HepG2 (cell line): ENCODE results near the gene USP5. TPM values are rescaled to one million over a fixed set of nuclear protein-coding genes. Genes with fewer than 3 reads are reported as not detected.

Experiments
- ATAC-seq: fragments of 200-7000 bp; cut with Tn5 transposase; 3 replicates; pipeline ENCODE4 v1.9.1; 2020; ENCODE audit warnings: mild to moderate bottlenecking, moderate library complexity
- BruUV-seq: library from RNA; stranded (reverse); fragments of 400-500 nt; replicated peaks from 2 replicates; lab custom pipeline; 2021; lab: Mats Ljungman, UMichigan
- CTCF ChIA-PET: fragments of 300-600 bp; formaldehyde crosslinking; extraction: SDS; loops from one replicate; lab custom pipeline; 2021; ENCODE audit warnings: low total read pairs, inconsistent platforms, low intra/inter-chr PET ratio; lab: Yijun Ruan, JAX
- POLR2A ChIA-PET: fragments of 350-600 bp; sonication (Branson Sonifier 250); formaldehyde crosslinking; loops from one replicate; lab custom pipeline; 2020; ENCODE audit warnings: antibody characterized with exemption, inconsistent platforms; lab: Yijun Ruan, JAX
- DNase-seq: peaks from one replicate; pipeline ENCODE4 v3.0.0-alpha.2; 2015; ENCODE audit warnings: low spot score
- FAIRE-seq: peaks from 3 replicates; lab custom pipeline; 2011; peaks lifted over from hg19 to GRCh38; lab: Jason Lieb, UNC
- H2AFZ ChIP-seq: one replicate; pipeline ENCODE4 v1.6.1; 2011; ENCODE audit warnings: low read length, inconsistent platforms
- H3K27ac ChIP-seq: fragments of 300-600 bp; 3 replicates; pipeline ENCODE4 v1.8.0; 2011; ENCODE audit warnings: mixed run types, mild to moderate bottlenecking, mixed read lengths, low read length, inconsistent platforms; ENCODE audit not compliant: insufficient read depth; ENCODE audit errors: extremely low read length
- H3K27me3 ChIP-seq, 2 experiments: fragments of 200-600 bp in 1 of 2; 2 replicates in 1 of 2; 3 replicates in 1 of 2; pipeline versions ENCODE4 v1.6.0 to v1.8.0; 2011; ENCODE audit warnings: low read length in 2 of 2, mild to moderate bottlenecking in 2 of 2, moderate library complexity in 2 of 2, inconsistent platforms in 1 of 2; ENCODE audit not compliant: insufficient read depth in 2 of 2, control insufficient read depth in 1 of 2
- H3K36me3 ChIP-seq, 2 experiments: fragments of 200-600 bp in 1 of 2; replicated peaks in 1 of 2; 2 replicates in 1 of 2; 3 replicates in 1 of 2; pipeline versions ENCODE4 v1.5.1 to v1.8.0; 2011; ENCODE audit warnings: low read length in 2 of 2, inconsistent platforms in 1 of 2; ENCODE audit not compliant: insufficient read depth in 2 of 2, control insufficient read depth in 1 of 2
- H3K4me1 ChIP-seq: 2 replicates; pipeline ENCODE4 v1.5.1; 2012; ENCODE audit warnings: low read length, inconsistent platforms; ENCODE audit not compliant: insufficient read depth
- H3K4me2 ChIP-seq: 2 replicates; pipeline ENCODE4 v1.6.0; 2011; ENCODE audit warnings: low read depth, low read length, inconsistent platforms
- H3K4me3 ChIP-seq, 3 experiments: fragments of 200-600 bp in 1 of 3; sonication (generic), shearing (Covaris generic) in 1 of 3; replicated peaks in 1 of 3; 2 replicates each; pipeline ENCODE4 v1.5.1; 2011 to 2016; ENCODE audit warnings: low read length in 3 of 3, inconsistent platforms in 2 of 3, low read depth in 2 of 3, mild to moderate bottlenecking in 2 of 3, control low read depth in 1 of 3, mixed read lengths in 1 of 3; ENCODE audit not compliant: insufficient read depth in 1 of 3
- H3K79me2 ChIP-seq: one replicate; pipeline ENCODE4 v1.6.1; 2011; ENCODE audit warnings: low read length, inconsistent platforms; ENCODE audit not compliant: insufficient read depth
- H3K9ac ChIP-seq: 2 replicates; pipeline ENCODE4 v1.6.0; 2011; ENCODE audit warnings: mild to moderate bottlenecking, low read depth, low read length, inconsistent platforms; ENCODE audit not compliant: insufficient read depth
- H3K9me3 ChIP-seq: 2 replicates; pipeline ENCODE4 v1.5.1; 2012; ENCODE audit warnings: mild to moderate bottlenecking, low read length
- H4K20me1 ChIP-seq: 2 replicates; pipeline ENCODE4 v1.6.0; 2011; ENCODE audit warnings: inconsistent platforms, mild to moderate bottlenecking, low read length, moderate library complexity; ENCODE audit not compliant: insufficient read depth
- CENPX ChIP-seq: sonication (generic); formaldehyde crosslinking; IDR thresholded peaks from 2 replicates; pipeline ENCODE4 v1.9.0; 2021; ENCODE audit warnings: mild to moderate bottlenecking, missing genetic modification reagents, moderate library complexity
- ERF ChIP-seq: IDR thresholded peaks from 2 replicates; pipeline ENCODE4 v1.6.1; 2018; ENCODE audit warnings: missing biosample characterization, missing genetic modification reagents
- IRF9 ChIP-seq: sonication (generic); formaldehyde crosslinking; IDR thresholded peaks from 2 replicates; pipeline ENCODE4 v1.8.0; 2022; ENCODE audit warnings: missing genetic modification reagents, mild to moderate bottlenecking, borderline replicate concordance
- LCORL ChIP-seq, 2 experiments: fragments of 450-650 bp in 1 of 2; sonication (generic) in 1 of 2; formaldehyde crosslinking in 1 of 2; IDR thresholded peaks; 2 replicates each; pipeline versions ENCODE4 v1.5.0 to v1.6.1; 2017 to 2020; ENCODE audit warnings: antibody characterized with exemption in 1 of 2, missing genetic modification reagents in 1 of 2
- MXD4 ChIP-seq: IDR thresholded peaks from 2 replicates; pipeline ENCODE4 v1.6.1; 2016; ENCODE audit warnings: mild to moderate bottlenecking, missing biosample characterization, missing genetic modification reagents
- NCOA1 ChIP-seq: sonication (generic); formaldehyde crosslinking; IDR thresholded peaks from 2 replicates; pipeline ENCODE4 v1.9.0; 2021; ENCODE audit warnings: missing genetic modification reagents
- NCOR1 ChIP-seq: fragments of 200-600 bp; sonication (generic); IDR thresholded peaks from 2 replicates; pipeline ENCODE4 v1.7.0; 2017; ENCODE audit warnings: antibody characterized with exemption, low read length, borderline replicate concordance
- POLR2AphosphoS5 ChIP-seq: IDR thresholded peaks from 2 replicates; pipeline ENCODE4 v1.6.1; 2012; ENCODE audit warnings: low read depth, low read length
- YEATS4 ChIP-seq: sonication (generic); formaldehyde crosslinking; IDR thresholded peaks from 2 replicates; pipeline ENCODE4 v1.4.0; 2020; ENCODE audit warnings: missing genetic modification reagents, borderline replicate concordance
- ZMAT3 ChIP-seq: sonication (generic); formaldehyde crosslinking; conservative IDR thresholded peaks from 2 replicates; pipeline ENCODE4 v1.7.0; 2021; ENCODE audit warnings: missing genetic modification reagents
- ZNF441 ChIP-seq: sonication (generic); formaldehyde crosslinking; IDR thresholded peaks from 2 replicates; pipeline ENCODE4 v1.7.0; 2021; ENCODE audit warnings: missing genetic modification reagents, borderline replicate concordance
- ZNF567 ChIP-seq: sonication (generic); formaldehyde crosslinking; IDR thresholded peaks from 2 replicates; pipeline ENCODE4 v1.8.1; 2023; ENCODE audit warnings: mild to moderate bottlenecking, missing genetic modification reagents, borderline replicate concordance
- ZNF570 ChIP-seq: sonication (generic); formaldehyde crosslinking; IDR thresholded peaks from 2 replicates; pipeline ENCODE4 v1.4.0; 2020; ENCODE audit warnings: mild to moderate bottlenecking, missing genetic modification reagents, borderline replicate concordance
- ZNF768 ChIP-seq: sonication (generic); formaldehyde crosslinking; IDR thresholded peaks from 2 replicates; pipeline ENCODE4 v1.4.0; 2020; ENCODE audit warnings: missing genetic modification reagents
- ZSCAN22 ChIP-seq: sonication (generic); formaldehyde crosslinking; IDR thresholded peaks from 2 replicates; pipeline ENCODE4 v1.4.0; 2020; ENCODE audit warnings: mild to moderate bottlenecking, missing genetic modification reagents
- ZSCAN5A ChIP-seq: sonication (generic); formaldehyde crosslinking; IDR thresholded peaks from 2 replicates; pipeline ENCODE4 v1.8.0; 2022; ENCODE audit warnings: mild to moderate bottlenecking, missing genetic modification reagents, borderline replicate concordance
- WGBS: methylation state at CpG from one replicate; pipeline ENCODE4 v1.1.6; 2017; ENCODE audit warnings: low lambda C conversion rate; 5-methylcytosine and 5-hydroxymethylcytosine counted together
- in situ Hi-C: cut with HindIII; loops from 2 replicates; pipeline ENCODE4 v1.10.0; 2017; ENCODE audit warnings: low pct_unique_long_range_greater_than_20kb; ENCODE audit not compliant: extremely low pct_ligation_motif_present
- intact Hi-C: fragments of 100-400 bp; cut with micrococcal nuclease; formaldehyde crosslinking; loops from one replicate; pipeline ENCODE4 v1.10.0; 2022; ENCODE audit not compliant: unreplicated experiment
- polyA plus RNA-seq, 8 experiments: library from polyadenylated mRNA; depleted of rRNA in 3 of 8; stranded (reverse) in 7 of 8; unstranded in 1 of 8; fragments of >200 nt; fragmentation: Illumina TruSeq in 4 of 8; extraction: Trizol in 4 of 8; gene quantifications; 2 replicates each; pipeline versions ENCODE4 v1.2.1 to v1.2.3, GENCODE V29; 2011 to 2016; ENCODE audit warnings: low read depth in 4 of 8, missing spikeins in 1 of 8, mixed read lengths in 1 of 8; ENCODE audit not compliant: insufficient read depth in 1 of 8
- total RNA-seq, 5 experiments: library from RNA; depleted of rRNA; stranded (reverse); fragments of >200 nt; fragmentation: Illumina TruSeq; extraction: Trizol; gene quantifications; 2 replicates each; pipeline ENCODE4 v1.2.3, GENCODE V29; 2016; ENCODE audit warnings: low read depth in 1 of 5
- TF ChIP-seq, protein P1 (sequence below): sonication (generic); formaldehyde crosslinking; IDR thresholded peaks from 2 replicates; pipeline ENCODE4 v1.5.0; 2020; ENCODE audit warnings: mild to moderate bottlenecking, missing genetic modification reagents, borderline replicate concordance

The USP5 gene
- total and polyA plus RNA-seq, 2 of the 13 experiments (the other 11 are each of a cell fraction or from before 2014, with no cell fraction given) = 39.6 to 56.0 TPM

- TF ChIP-seq ZNF567 (CRISPR knock-in tag) = 0 out of 2 replicates have a peak, but pooled peaks have one; percentile 56
- peak; percentile 36; the same call in 1 of the 2 replicates for TF ChIP-seq MXD4 (CRISPR knock-in tag)
- no peak for TF ChIP-seq YEATS4
- no peak for TF ChIP-seq IRF9 (CRISPR knock-in tag)
- no peak for TF ChIP-seq ZNF768 (CRISPR knock-in tag)
- TF ChIP-seq ERF (CRISPR knock-in tag) = no peak
- TF ChIP-seq CENPX = no peak
- no peak for TF ChIP-seq NCOR1
- TF ChIP-seq POLR2AphosphoS5 = peak; percentile 53; the same call in 1 of the 2 replicates
- no peak for TF ChIP-seq ZNF441 (CRISPR knock-in tag)
- TF ChIP-seq, all 625 proteins: peak for 30
These were observed 24.5 kb upstream of the USP5 start (continued) for GRCh38 chr12:6827437-6827911.

DNA sequence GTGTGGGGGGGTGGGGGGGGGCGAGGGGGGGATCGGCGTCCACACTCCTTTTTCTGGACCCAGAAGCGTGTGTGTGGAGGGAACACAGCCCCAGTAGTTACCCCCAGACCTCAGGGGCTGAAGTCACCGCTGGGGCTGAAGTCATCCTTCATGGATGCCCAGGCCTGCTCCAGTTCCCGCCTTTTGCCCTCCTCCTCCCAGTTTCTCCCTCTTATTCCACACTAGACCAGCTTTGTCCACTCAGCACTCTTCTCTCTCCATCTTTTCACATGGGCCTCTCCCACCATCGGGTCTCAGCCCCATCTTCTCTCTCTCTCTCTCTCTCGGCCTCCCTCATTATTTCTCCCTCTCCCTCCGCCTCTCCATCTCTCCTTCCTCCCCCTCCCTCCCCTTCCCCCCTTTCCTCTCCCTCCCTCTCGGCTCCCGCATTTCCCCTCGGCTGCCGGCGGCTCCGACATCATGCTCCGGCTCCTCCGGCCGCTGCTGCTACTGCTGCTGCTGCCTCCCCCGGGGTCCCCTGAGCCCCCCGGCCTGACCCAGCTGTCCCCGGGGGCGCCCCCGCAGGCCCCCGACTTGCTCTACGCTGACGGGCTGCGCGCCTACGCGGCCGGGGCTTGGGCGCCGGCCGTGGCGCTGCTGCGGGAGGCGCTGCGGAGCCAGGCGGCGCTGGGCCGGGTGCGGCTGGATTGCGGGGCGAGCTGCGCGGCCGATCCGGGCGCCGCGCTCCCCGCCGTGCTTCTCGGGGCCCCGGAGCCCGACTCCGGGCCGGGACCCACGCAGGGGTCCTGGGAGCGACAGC lies 23.8 kb upstream of the USP5 start, which contains the start of gene P3H3:
Gene P3H3 (plus strand): TSS at position 426 of the 799 bp plus-strand sequence. CDS start 34 bp downstream, at position 460.
- H3K27me3 ChIP-seq = no peaks in the 10 kb centered on the region
- peak within 1 kb of the TSS; percentile 85 for H3K4me2 ChIP-seq
- ChIA-PET CTCF (interaction anchor here (0.8 kb wide), 1 partner anchor 92 kb away, joined by 3 read pairs; no protein-coding TSS in a partner anchor), POLR2A (interaction anchor here (1.3 to 4.7 kb wide), 7 partner anchors 24 to 215 kb away, joined by 3 to 20 read pairs (median 8); partner anchors contain the start of genes CDCA3, COPS7A, MLF2 and PTMS)
- H3K4me1 ChIP-seq = peaks cover 24% of the 10 kb centered on the region
- H3K79me2 ChIP-seq = peaks cover 16% of the 10 kb centered on the region
- no peak within 1 kb of the TSS for H2AFZ ChIP-seq
- no peak for FAIRE-seq
- no TSS peak for BruUV-seq
- intact Hi-C loops = loop anchor here (10.0 kb wide), 1 partner anchor 213 kb away; no protein-coding TSS in a partner anchor
- peaks cover 9 to 14% of the 10 kb centered on the region in 2 experiments; a peak in 4 of 5 replicates for H3K36me3 ChIP-seq
- H4K20me1 ChIP-seq = no peaks in the 10 kb centered on the region
- DNase-seq = peak; percentile 23
- 5% methylated on average over 19 of the region's 60 CpGs for WGBS
- H3K4me3 ChIP-seq = peak within 1 kb of the TSS; percentile 82 to 100 (median 86)
- ATAC-seq = peak; percentile 13
- peak within 1 kb of the TSS; percentile 97 for H3K9ac ChIP-seq
- in situ Hi-C loops = loop anchor here (5.0 kb wide), 1 partner anchor 76 kb away; the partner anchor contains the start of gene MLF2
- H3K9me3 ChIP-seq = no peaks in the 10 kb centered on the region
- peak within 1 kb of the TSS; percentile 86 for H3K27ac ChIP-seq
- no peak for TF ChIP-seq ZMAT3 (CRISPR knock-in tag)
- TF ChIP-seq LCORL (IDR thresholded peaks at IDR 0.05) = no peak
- TF ChIP-seq LCORL (CRISPR knock-in tag; IDR thresholded peaks at IDR 0.05) = no peak
- TF ChIP-seq ZSCAN5A (CRISPR knock-in tag) = no peak
- no peak for TF ChIP-seq ZNF570 (CRISPR knock-in tag)
- TF ChIP-seq NCOA1 = no peak; the same call in 1 of the 2 replicates
- TF ChIP-seq, protein P1, sequence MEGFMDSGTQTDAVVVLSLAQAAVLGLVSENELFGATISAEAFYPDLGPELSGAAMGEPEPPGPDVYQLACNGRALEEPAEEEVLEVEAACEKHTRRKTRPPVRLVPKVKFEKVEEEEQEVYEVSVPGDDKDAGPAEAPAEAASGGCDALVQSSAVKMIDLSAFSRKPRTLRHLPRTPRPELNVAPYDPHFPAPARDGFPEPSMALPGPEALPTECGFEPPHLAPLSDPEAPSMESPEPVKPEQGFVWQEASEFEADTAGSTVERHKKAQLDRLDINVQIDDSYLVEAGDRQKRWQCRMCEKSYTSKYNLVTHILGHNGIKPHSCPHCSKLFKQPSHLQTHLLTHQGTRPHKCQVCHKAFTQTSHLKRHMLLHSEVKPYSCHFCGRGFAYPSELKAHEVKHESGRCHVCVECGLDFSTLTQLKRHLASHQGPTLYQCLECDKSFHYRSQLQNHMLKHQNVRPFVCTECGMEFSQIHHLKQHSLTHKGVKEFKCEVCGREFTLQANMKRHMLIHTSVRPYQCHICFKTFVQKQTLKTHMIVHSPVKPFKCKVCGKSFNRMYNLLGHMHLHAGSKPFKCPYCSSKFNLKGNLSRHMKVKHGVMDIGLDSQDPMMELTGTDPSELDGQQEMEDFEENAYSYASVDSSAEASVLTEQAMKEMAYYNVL (CRISPR knock-in tag) = peak; percentile 20; the same call in 1 of the 2 replicates
- TF ChIP-seq ZSCAN22 (CRISPR knock-in tag) = no peak
